GM12865 (cell line): ENCODE data around the gene SNX24.
"Not testable (repeated sequence)": the region's sequence is repeated elsewhere in the genome, so short reads cannot be mapped to it uniquely, and the experiment has no call there.

Source experiments
- DNase-seq: peaks from one replicate; pipeline ENCODE4 v3.0.0; 2010; ENCODE audit warnings: low read depth
- H3K4me3 ChIP-seq: 2 replicates; pipeline ENCODE4 v1.5.1; 2011; ENCODE audit warnings: mild to moderate bottlenecking, low read depth, low read length, control low read depth
- CTCF ChIP-seq: IDR thresholded peaks from 2 replicates; pipeline ENCODE4 v1.5.1; 2011; ENCODE audit warnings: low read length, control low read depth, low read depth, inconsistent platforms; ENCODE audit not compliant: insufficient read depth; ENCODE audit errors: missing control alignments

Gene SNX24

GRCh38 chr5:122846051-122846550, 688 bp downstream of the SNX24 start:
- DNase-seq: no peak
- peak overlapping the region; percentile 60; the same call in 1 of the 2 replicates for H3K4me3 ChIP-seq
- TF ChIP-seq CTCF: no peak

- DNase-seq: no peak
- no peak overlapping the region for H3K4me3 ChIP-seq
- no peak for TF ChIP-seq CTCF
Observed at GRCh38 chr5:122847687-122848081, 2.3 kb downstream of the SNX24 start.

- no peak overlapping the region for H3K4me3 ChIP-seq
- TF ChIP-seq CTCF: no peak
- no peak for DNase-seq
Observed at GRCh38 chr5:122849771-122850170, 4.4 kb downstream of the SNX24 start.

DNA sequence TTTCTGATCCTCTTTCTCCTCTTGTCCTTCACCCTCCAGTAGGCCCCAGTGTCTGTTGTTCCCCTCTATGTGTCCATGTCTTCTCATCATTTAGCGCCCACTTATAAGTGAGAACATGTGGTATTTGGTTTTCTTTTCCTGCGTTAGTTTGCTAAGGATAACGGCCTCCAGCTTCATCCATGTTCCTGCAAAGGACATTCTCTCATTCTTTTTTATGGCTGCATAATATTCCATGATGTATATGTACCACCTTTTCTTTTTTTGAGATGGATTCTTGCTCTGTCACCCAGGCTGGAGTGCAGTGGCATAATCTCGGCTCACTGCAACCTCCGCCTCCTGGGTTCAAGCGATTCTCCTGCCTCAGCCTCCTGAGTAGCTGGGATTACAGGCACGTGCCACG, 12.1 kb downstream of the SNX24 start:
- not testable (repeated sequence) for DNase-seq, H3K4me3 ChIP-seq

DNA sequence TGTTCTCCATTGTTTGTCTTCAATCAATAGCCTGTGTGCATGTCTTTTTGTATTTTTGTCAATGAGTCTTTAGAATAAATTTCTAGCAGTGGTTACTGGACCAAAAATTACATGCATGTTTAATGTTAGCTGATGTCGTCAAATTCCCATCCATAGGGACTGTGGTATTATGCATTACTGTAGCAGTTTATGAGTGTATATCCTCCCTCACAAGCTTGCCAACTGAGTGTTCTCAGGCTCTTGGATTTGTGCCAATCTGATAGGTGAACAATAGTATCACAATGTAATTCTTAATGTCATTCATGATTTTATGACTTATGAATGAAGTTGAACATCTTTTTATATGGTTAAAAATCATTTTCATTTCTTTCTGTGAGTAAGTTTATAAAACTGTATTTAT, 13.0 kb downstream of the SNX24 start:
- TF ChIP-seq CTCF: no peak
- no peak overlapping the region for H3K4me3 ChIP-seq
- DNase-seq: no peak

DNA sequence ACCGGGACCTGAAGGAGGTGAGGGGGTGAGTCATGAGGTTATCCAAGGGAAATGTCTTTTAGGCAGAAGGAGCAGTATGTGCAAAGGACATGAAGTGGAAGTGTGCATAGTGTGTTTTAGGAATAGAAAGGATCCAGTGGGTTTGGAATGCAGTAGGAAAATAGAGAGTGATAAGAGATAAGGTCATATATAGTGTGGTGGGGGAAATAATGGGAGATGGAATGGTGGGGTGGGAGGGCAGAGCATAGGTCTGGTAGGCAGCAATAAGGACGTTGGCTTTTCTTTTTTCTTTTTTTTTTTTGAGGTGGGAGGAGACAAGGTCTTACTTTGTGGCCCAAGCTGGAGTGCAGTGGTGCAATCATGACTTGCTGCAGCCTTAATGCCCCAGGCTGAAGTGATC, 17.8 kb downstream of the SNX24 start:
- H3K4me3 ChIP-seq: no peak overlapping the region
- TF ChIP-seq CTCF: no peak
- no peak for DNase-seq

GRCh38 chr5:122863721-122864120, 18.3 kb downstream of the SNX24 start:
- TF ChIP-seq CTCF: no peak
- no peak for DNase-seq
- H3K4me3 ChIP-seq: no peak overlapping the region
